Mesothelial cell of epicardium (in vitro differentiated cells): Measurements from ENCODE around the gene ST3GAL3. TPM values are rescaled to one million over a fixed set of nuclear protein-coding genes. Genes with fewer than 3 reads are reported as not detected.

Source experiments
- DNase-seq, 2 experiments: peaks; one replicate each; pipeline ENCODE4 v3.0.0; 2021; ENCODE audit warnings: low spot score in 2 of 2; ENCODE audit not compliant: unreplicated experiment in 2 of 2
- H3K27ac Mint-ChIP-seq: 2 replicates; pipeline ENCODE4 v1.8.0; 2021; ENCODE audit warnings: mixed read lengths
- H3K27me3 Mint-ChIP-seq: 2 replicates; pipeline ENCODE4 v1.8.0; 2021; ENCODE audit warnings: low read depth, mixed read lengths
- H3K36me3 Mint-ChIP-seq: 2 replicates; pipeline ENCODE4 v1.8.0; 2021; ENCODE audit warnings: mixed read lengths
- H3K4me1 Mint-ChIP-seq: 2 replicates; pipeline ENCODE4 v1.8.0; 2021; ENCODE audit warnings: mixed read lengths
- H3K4me3 Mint-ChIP-seq: 2 replicates; pipeline ENCODE4 v1.8.0; 2021; ENCODE audit warnings: mild to moderate bottlenecking, moderate library complexity, mixed read lengths
- H3K9me3 Mint-ChIP-seq: 2 replicates; pipeline ENCODE4 v1.8.0; 2021; ENCODE audit warnings: mixed read lengths
- CTCF ChIP-seq: fragments of 200-600 bp; sonication (generic); IDR thresholded peaks from one replicate; pipeline ENCODE4 v1.5.0; 2021; ENCODE audit warnings: antibody characterized with exemption; ENCODE audit not compliant: unreplicated experiment
- total RNA-seq: library from RNA; stranded (reverse); gene quantifications from 3 replicates; pipeline ENCODE4 v1.2.1, GENCODE V29; 2021

The ST3GAL3 gene
- total RNA-seq, 1 donor from 2014 or later, result 31.0 TPM

- Mint-ChIP-seq H3K4me1 (peaks cover 24% of the 10 kb centered on the region), H3K4me3 (peak within 1 kb of the TSS; percentile 87), H3K27ac (peak within 1 kb of the TSS; percentile 95), H3K9me3 (no peaks in the 10 kb centered on the region), H3K27me3 (no peaks in the 10 kb centered on the region), H3K36me3 (peaks cover 5% of the 10 kb centered on the region)
- peak; percentile 89 to 92 for DNase-seq
- TF ChIP-seq CTCF, result peak; percentile 72
Measured at GRCh38 chr1:43946236-43947060, 239.1 kb downstream of the ST3GAL3 start, which contains the start of gene IPO13. Gene IPO13, plus strand, starts transcription at chr1:43946950. Its CDS starts 651 bp downstream, at chr1:43947601.

GRCh38 chr1:43947061-43947873, 239.9 kb downstream of the ST3GAL3 start:
- DNase-seq, result no peak
- Mint-ChIP-seq H3K27ac (peak overlapping the region; percentile 95), H3K4me3 (peak overlapping the region; percentile 87), H3K27me3 (no peaks in the 10 kb centered on the region), H3K36me3 (peaks cover 5% of the 10 kb centered on the region), H3K4me1 (peaks cover 24% of the 10 kb centered on the region), H3K9me3 (no peaks in the 10 kb centered on the region)
- no peak for TF ChIP-seq CTCF

GRCh38 chr1:43947874-43948437, 240.6 kb downstream of the ST3GAL3 start:
- Mint-ChIP-seq H3K27me3 (no peaks in the 10 kb centered on the region), H3K27ac (peak overlapping the region; percentile 66), H3K4me3 (peak overlapping the region; percentile 87), H3K9me3 (no peaks in the 10 kb centered on the region), H3K4me1 (peaks cover 26% of the 10 kb centered on the region), H3K36me3 (peaks cover 5% of the 10 kb centered on the region)
- no peak for TF ChIP-seq CTCF
- DNase-seq, result no peak

- H3K36me3 Mint-ChIP-seq, result peaks cover 5% of the 10 kb centered on the region
- no peaks in the 10 kb centered on the region for H3K9me3 Mint-ChIP-seq
- H3K4me3 Mint-ChIP-seq, result no peak overlapping the region
- TF ChIP-seq CTCF, result no peak
- no peak for DNase-seq
- H3K4me1 Mint-ChIP-seq, result peaks cover 33% of the 10 kb centered on the region
- no peaks in the 10 kb centered on the region for H3K27me3 Mint-ChIP-seq
- no peak overlapping the region for H3K27ac Mint-ChIP-seq
Measured at GRCh38 chr1:43949678-43950077, 242.3 kb downstream of the ST3GAL3 start.

- H3K27ac Mint-ChIP-seq, result no peak overlapping the region
- peaks cover 25% of the 10 kb centered on the region for H3K4me1 Mint-ChIP-seq
- H3K4me3 Mint-ChIP-seq, result no peak overlapping the region
- no peaks in the 10 kb centered on the region for H3K9me3 Mint-ChIP-seq
- H3K27me3 Mint-ChIP-seq, result no peaks in the 10 kb centered on the region
- TF ChIP-seq CTCF, result no peak
- no peak for DNase-seq
- peaks cover 5% of the 10 kb centered on the region for H3K36me3 Mint-ChIP-seq
Measured at GRCh38 chr1:43951021-43951985, 244.0 kb downstream of the ST3GAL3 start.
